Pons (tissue), 1 donor: ENCODE data around the gene PLA2G12B.

Experiments
- DNase-seq: peaks from one replicate; pipeline ENCODE4 v3.0.0-alpha.2; 2016; ENCODE audit warnings: low spot score

The PLA2G12B gene

DNA sequence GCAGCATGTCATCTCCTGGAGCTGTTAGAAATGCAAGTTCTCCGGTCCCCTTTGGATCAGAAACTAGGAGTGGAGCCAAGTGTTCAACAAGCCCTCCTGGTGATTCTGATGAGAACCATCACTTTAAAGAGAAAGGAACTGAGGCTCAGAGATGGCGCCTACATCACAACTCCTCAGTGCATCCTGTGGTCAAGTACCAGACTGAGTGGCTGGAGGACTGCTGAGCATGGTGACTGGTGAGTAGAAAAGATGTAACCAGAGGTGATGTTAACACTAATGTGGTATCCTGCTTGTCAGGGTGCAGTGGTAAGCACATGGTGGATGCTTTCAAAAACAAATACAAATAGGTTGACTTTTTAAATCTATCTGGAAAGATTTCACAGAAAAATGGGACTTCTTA lies 64.5 kb downstream of the PLA2G12B start:
- DNase-seq = no peak

DNA sequence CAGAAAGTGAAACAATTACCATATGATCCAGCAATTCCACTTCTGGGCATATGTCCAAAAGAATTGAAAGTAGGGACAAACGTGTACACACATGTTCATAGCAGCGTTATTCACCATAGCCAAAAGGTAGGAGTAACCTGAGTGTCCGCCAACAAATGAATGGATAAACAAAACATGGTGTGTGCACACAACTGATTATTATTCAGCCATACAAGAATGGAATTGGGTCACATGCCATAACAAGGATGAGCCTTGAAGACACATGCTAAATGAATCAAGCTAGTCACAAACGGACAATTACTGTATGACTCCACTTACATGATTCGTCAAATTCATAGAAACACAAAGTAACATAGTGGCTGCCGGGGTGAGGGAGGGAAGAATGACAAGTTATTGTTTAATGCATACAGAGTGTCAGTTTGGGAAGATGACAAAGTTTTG lies 65.2 kb downstream of the PLA2G12B start:
- DNase-seq = no peak

DNA sequence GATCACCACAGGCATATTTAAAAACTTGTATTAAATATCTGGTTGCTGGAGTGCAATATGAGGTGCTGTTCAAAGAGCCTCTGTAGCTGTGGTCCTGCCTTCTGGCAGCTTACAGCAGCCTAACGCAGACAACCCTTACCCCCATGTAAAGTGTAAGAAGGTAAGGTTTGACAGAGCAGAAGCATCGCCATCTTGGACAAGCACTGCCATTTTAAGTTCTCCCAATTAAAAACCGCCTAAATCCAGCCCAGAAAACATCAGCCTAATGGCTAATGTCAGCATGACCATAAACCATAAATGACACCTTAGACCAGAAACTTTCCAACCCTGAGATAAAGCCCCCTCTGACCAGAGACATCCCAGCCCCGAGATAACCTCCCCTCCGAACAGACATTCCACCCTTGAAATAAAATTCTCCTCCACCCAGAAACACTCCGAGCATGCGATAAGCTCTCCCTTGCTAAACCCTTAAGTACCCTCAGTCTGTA lies 66.4 kb downstream of the PLA2G12B start:
- no peak for DNase-seq

DNA sequence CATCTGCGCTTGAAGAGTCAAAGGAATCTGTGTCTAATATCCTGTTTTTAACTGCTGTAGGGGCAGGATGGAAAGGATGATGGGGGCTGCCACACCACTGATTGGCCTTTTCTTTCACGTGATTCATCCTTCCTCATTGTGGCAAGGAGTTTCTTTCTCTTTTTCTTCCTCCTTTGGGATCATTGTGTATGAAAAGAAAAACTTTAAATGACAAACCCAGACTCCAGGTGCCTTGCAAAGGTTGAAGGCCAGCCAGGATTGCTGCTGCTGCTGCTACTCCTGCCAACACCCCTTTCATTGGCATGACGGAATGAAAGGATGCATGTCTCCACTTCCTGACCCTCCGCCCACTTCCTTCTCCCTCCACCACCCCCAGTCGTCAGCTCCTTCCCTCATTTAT lies 67.6 kb downstream of the PLA2G12B start:
- peak; percentile 29 for DNase-seq

DNA sequence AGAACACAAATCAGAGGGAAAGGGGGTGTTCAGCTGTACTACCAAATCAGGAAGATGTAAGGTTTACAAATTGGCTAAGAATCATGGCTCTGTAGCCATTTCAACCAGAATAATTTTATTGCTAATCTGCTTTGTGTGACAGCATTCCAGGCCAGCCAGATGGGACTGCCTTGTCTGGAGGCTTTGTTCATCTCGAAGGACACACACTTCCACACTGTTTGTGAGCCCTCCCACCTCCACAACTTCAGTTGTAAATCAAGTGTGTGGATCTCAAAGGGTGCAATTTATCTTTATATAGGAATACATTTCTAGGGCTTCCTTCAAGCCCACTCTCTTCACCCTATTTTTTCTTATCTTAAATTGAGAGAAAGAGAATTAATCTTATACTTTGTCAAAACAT lies 68.0 kb downstream of the PLA2G12B start:
- DNase-seq = no peak

DNA sequence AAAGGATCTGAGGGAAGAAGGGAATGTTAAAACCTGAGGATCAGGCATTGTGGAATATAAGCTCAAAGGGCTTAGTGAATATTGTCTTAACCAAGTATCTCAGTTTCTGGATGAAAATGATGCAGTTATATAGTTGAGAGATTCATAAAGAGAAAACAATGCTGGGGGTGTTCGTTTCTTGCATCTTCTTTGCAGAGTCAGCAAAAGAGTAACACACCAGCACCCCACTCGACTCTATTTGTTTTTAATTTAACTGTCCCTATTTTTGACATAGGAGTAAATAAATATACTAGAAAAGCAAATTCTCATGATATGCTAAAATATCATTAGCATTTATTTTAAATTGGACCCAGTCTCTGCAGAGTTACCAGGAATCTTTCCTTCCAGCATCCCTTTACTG lies 68.7 kb downstream of the PLA2G12B start:
- no peak for DNase-seq
